HL-60/S4 treated with retinoic acid at 250 ng/mL for 4 days and 3 days (cell line): ENCODE results near the gene AOAH.
"Not testable (repeated sequence)": the region's sequence is repeated elsewhere in the genome, so short reads cannot be mapped to it uniquely, and the experiment has no call there.

ENCODE experiments used
- in situ Hi-C: fragments of 300-500 bp; cut with MboI; formaldehyde crosslinking; loops from 2 replicates; pipeline ENCODE4 v1.7.0; 2022; ENCODE audit warnings: low sequenced_read_pairs

The AOAH gene

DNA sequence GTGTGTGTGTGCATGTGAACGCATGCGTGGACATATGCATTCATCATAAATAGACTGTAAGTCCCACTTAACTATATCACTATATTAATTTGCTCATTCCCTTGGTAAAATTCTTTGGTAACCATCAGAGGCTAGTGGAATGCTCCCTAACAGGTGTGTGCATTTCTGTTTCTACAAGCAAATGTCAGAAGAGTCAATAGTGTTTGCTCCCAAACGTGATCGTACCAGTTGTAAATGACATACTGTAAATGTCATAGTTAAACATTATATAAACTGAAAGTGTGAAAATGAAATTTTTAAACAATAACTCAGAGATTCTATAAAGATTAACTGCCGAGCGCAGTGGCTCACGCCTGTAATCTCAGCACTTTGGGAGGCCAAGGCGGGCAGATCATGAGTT lies 240.0 kb downstream of the AOAH start:
- in situ Hi-C loops = loop anchor here (25.0 kb wide), 1 partner anchor 1378 kb away; no protein-coding TSS in a partner anchor

DNA sequence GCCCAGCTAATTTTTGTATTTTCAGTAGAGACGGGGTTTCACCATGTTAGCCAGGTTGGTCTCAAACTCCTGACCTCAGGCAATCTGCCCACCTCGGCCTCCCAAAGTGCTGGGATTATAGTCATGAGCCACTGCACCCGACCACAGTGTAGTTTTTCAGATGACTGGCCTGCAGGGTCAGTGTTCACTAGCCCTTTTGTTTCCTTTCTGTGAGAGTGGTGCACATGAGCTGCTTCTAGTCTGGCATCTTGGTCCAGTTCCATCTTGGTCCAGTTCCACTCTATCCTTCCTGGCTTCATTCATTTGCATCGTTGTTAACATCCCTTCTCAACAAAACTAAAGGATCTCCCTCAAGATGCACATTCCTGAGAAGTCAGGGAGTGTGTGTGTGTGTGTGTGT lies 240.4 kb downstream of the AOAH start:
- in situ Hi-C loops = loop anchor here (25.0 kb wide), 1 partner anchor 1378 kb away; no protein-coding TSS in a partner anchor

- in situ Hi-C loops = loop anchor here (10.0 to 25.0 kb wide), 2 partner anchors 726 to 1384 kb away; no protein-coding TSS in a partner anchor
Measured at GRCh38 chr7:36478745-36479144, 245.5 kb downstream of the AOAH start.

DNA sequence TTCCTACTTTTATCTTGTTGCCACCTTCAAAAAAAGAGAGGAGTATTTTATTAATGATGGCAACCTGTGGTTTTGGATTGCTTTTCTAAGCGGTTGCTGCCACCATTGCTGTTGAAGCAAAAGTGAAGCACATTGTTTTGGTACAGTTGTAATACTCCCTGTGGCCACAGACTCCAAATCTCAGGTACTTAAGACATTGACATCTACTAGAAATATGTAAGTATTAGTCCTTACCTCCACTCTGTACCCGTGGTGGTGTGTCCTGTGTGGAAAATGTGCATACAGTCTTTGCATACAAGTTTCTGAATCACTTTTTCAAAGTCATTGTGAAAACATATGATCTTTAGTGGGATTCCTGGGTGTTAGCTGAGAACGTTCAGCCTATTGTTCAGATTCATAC lies 248.9 kb downstream of the AOAH start:
- in situ Hi-C loops = loop anchor here (10.0 to 25.0 kb wide), 2 partner anchors 729 to 1387 kb away; no protein-coding TSS in a partner anchor

DNA sequence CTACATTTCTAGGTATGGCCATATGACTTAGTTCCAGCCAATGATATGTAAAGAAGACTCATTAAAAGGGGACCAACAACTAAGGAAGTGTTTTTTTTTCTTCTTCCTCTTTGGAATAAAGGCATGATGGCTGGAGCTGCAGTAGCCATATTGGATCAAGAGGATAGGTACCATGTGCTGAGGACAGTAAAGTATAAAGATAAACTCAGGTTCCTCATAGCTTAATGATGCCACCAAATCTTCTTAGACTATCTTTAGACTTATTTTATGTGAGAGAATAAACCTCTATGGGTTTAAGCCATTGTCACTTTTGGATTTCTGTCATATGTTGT lies 249.3 kb downstream of the AOAH start:
- in situ Hi-C loops = loop anchor here (10.0 to 25.0 kb wide), 2 partner anchors 730 to 1387 kb away; no protein-coding TSS in a partner anchor

DNA sequence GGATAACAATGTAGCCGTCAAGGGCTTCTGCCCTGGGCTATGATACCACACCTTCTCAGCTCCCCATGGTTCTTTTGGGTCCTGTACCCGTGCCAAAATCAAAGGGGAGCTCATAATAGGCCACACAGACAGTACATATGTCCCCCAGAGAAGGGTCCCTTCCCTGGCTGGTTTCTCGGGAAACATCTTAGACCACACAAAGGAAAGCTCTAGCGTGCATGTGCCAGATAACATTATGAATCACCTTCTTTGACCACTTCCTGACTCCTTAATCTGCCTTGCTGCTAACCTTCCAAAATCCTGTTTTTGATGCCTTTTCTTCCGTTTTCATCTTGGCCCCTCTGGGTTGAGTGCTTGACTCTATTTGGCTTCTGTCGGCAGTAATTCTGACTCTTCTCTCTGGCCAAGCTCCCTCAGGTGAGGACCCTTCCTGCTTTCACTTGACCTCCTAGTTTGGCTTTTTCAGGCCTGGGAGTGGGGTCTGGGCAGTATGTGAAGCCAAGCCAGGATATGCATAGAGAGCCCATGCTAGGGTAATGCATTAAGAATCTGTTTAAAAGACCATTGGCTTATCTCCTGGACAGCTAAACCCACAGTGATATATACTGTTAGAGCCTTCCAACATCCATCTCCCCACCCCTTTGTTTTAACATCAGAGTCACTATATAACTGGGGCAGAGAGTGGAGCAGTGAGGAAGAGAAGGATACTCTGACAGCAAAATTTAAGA lies 249.8 kb downstream of the AOAH start:
- in situ Hi-C loops = loop anchor here (10.0 to 25.0 kb wide), 2 partner anchors 730 to 1388 kb away; no protein-coding TSS in a partner anchor

DNA sequence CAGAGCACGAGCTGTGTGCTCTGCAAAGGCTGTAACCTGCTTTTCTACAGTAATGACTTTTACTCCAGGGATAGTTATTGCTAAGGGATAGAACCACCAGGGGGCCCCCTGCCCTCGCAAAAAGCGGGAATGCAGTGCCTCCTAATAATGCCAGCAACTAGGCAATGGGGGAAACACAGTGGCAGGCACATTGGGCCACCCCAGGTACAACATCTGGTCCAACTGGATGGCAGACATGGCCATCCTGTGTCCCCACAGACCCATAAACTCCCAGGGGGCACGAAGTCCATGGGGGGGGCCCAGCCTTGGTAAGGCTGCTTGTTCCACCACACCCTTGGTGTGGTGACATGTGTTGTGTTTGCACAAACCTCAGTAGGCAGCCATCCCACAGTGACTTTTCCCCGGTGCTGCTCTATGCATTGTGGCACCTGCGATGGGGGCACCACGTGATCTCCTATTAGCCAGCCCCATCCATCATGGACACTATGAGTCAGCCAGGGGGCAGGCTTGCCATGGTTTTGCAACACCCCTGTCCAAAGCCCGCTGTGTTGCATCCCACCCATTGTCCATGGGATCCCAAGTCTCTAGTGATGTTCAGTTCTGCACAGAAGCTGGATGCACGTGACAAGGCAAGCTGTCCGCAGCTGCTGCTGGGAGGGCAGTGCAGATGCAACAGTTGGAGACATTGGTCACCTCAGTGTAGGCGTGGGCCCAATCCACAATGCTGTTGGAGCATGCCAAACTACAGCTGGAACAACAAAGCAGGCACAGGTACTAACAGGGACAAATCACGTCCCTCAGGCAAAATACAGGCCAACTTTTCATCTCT lies 250.6 kb downstream of the AOAH start:
- in situ Hi-C loops = loop anchor here (10.0 kb wide), 1 partner anchor 731 kb away; no protein-coding TSS in a partner anchor

DNA sequence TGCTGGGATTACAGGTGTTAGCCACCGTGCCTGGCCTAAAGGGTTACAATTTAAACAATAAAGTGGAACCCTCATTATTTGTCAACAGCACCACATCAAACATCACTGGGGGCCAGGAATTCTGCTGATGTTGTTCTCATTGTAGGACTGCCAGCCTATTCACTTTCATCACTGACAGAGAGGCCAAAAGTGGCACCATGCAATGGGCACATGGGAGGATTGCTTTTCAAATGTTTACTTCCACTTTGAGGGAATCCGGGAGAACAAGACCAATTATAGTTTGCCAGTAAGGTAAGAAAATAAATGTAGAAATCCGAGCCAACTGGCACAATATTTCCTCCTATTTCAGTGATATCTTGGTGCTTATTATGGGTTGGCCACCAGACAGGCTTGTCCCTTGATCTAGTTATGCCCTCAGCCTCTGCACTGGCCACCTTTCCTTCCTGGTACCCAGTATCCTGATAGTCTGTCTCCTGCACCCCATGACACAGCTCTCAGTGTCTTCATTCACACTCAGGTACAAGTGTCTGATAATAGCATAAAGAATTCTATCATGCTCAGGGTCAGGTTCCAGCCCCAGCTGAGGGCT lies 252.1 kb downstream of the AOAH start:
- in situ Hi-C loops = loop anchor here (10.0 kb wide), 1 partner anchor 733 kb away; no protein-coding TSS in a partner anchor

- in situ Hi-C loops = no loop called here
Measured at GRCh38 chr7:36469236-36469635, 255.1 kb downstream of the AOAH start.

- in situ Hi-C loops = no loop called here
Measured at GRCh38 chr7:36468370-36469101, 255.8 kb downstream of the AOAH start.

- in situ Hi-C loops = not testable (repeated sequence)
Measured at GRCh38 chr7:36466001-36466400, 258.3 kb downstream of the AOAH start.

DNA sequence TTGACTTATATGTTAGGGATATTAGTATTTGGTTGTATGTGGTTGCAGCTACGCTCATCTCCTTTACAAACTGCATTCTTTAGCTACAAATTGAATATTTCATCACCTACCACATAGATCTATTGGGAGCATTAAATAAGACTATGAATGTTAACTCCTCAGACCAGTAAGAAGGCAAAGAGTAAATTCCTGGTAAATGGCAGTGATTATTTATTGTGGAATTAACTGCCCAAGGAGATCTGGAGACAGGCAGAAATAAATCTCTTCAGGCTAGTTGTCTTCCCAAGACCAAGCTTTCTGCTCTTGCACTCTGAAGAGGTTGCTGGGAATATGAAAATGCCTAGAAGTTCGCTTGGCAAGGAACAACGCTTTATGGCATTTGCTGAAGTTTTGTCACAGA lies 260.0 kb downstream of the AOAH start:
- in situ Hi-C loops = no loop called here
